Progenitor cell of endocrine pancreas (in vitro differentiated cells): ENCODE data around the gene ZMYND11. TPM values are rescaled to one million over a fixed set of nuclear protein-coding genes. Genes with fewer than 3 reads are reported as not detected.

Experiments used
- DNase-seq: peaks from one replicate; pipeline ENCODE4 v3.0.0; 2021; ENCODE audit warnings: low spot score; ENCODE audit not compliant: unreplicated experiment
- H3K27ac Mint-ChIP-seq: 2 replicates; pipeline ENCODE4 v1.8.0; 2021; ENCODE audit warnings: mild to moderate bottlenecking, moderate library complexity, mixed read lengths
- H3K27me3 Mint-ChIP-seq: 2 replicates; pipeline ENCODE4 v1.8.0; 2021; ENCODE audit warnings: mixed read lengths
- H3K36me3 Mint-ChIP-seq: 2 replicates; pipeline ENCODE4 v1.8.0; 2022; ENCODE audit warnings: mixed read lengths; ENCODE audit not compliant: insufficient read depth
- H3K4me1 Mint-ChIP-seq: 2 replicates; pipeline ENCODE4 v1.8.0; 2021; ENCODE audit warnings: low read depth, mixed read lengths
- H3K4me3 Mint-ChIP-seq: 2 replicates; pipeline ENCODE4 v1.8.0; 2021; ENCODE audit warnings: low read depth, mild to moderate bottlenecking, moderate library complexity, mixed read lengths
- H3K9me3 Mint-ChIP-seq: 2 replicates; pipeline ENCODE4 v1.8.0; 2021; ENCODE audit warnings: low read depth, mixed read lengths
- CTCF ChIP-seq: fragments of 200-600 bp; sonication (generic); IDR thresholded peaks from one replicate; pipeline ENCODE4 v1.5.0; 2021; ENCODE audit warnings: antibody characterized with exemption, mild to moderate bottlenecking; ENCODE audit not compliant: unreplicated experiment
- total RNA-seq: library from RNA; stranded (reverse); gene quantifications from 2 replicates; pipeline ENCODE4 v1.2.1, GENCODE V29; 2021

The ZMYND11 gene
- total RNA-seq, 1 donor from 2014 or later = 69.2 TPM

GRCh38 chr10:224571-224970 lies 89.3 kb downstream of the ZMYND11 start:
- Mint-ChIP-seq H3K27ac (no peak overlapping the region), H3K4me1 (no peaks in the 10 kb centered on the region), H3K9me3 (no peaks in the 10 kb centered on the region), H3K36me3 (no peaks in the 10 kb centered on the region), H3K27me3 (no peaks in the 10 kb centered on the region), H3K4me3 (no peak overlapping the region)
- no peak for DNase-seq
- TF ChIP-seq CTCF = no peak

- no peaks in the 10 kb centered on the region for H3K4me1 Mint-ChIP-seq
- DNase-seq = no peak
- no peaks in the 10 kb centered on the region for H3K36me3 Mint-ChIP-seq
- TF ChIP-seq CTCF = no peak
- no peak overlapping the region for H3K27ac Mint-ChIP-seq
- no peaks in the 10 kb centered on the region for H3K27me3 Mint-ChIP-seq
- H3K9me3 Mint-ChIP-seq = no peaks in the 10 kb centered on the region
- H3K4me3 Mint-ChIP-seq = no peak overlapping the region
Measured at GRCh38 chr10:226018-226417, 90.8 kb downstream of the ZMYND11 start.

GRCh38 chr10:227014-227413 lies 91.8 kb downstream of the ZMYND11 start:
- no peaks in the 10 kb centered on the region for H3K4me1 Mint-ChIP-seq

GRCh38 chr10:228366-228765 lies 93.1 kb downstream of the ZMYND11 start:
- no peak for TF ChIP-seq CTCF
- H3K36me3 Mint-ChIP-seq = no peaks in the 10 kb centered on the region
- H3K4me1 Mint-ChIP-seq = no peaks in the 10 kb centered on the region
- no peaks in the 10 kb centered on the region for H3K27me3 Mint-ChIP-seq
- no peaks in the 10 kb centered on the region for H3K9me3 Mint-ChIP-seq
- no peak for DNase-seq
- H3K27ac Mint-ChIP-seq = no peak overlapping the region
- no peak overlapping the region for H3K4me3 Mint-ChIP-seq

More at GRCh38 chr10:227014-227413, 91.8 kb downstream of the ZMYND11 start:
- H3K36me3 Mint-ChIP-seq = no peaks in the 10 kb centered on the region
- no peaks in the 10 kb centered on the region for H3K27me3 Mint-ChIP-seq
- no peak overlapping the region for H3K27ac Mint-ChIP-seq
- no peaks in the 10 kb centered on the region for H3K9me3 Mint-ChIP-seq
- H3K4me3 Mint-ChIP-seq = no peak overlapping the region
- TF ChIP-seq CTCF = no peak
- no peak for DNase-seq

GRCh38 chr10:230758-231157 lies 95.5 kb downstream of the ZMYND11 start:
- H3K4me1 Mint-ChIP-seq = no peaks in the 10 kb centered on the region

More at GRCh38 chr10:230758-231157, 95.5 kb downstream of the ZMYND11 start:
- Mint-ChIP-seq H3K27me3 (no peaks in the 10 kb centered on the region), H3K36me3 (no peaks in the 10 kb centered on the region), H3K4me3 (no peak overlapping the region), H3K9me3 (no peaks in the 10 kb centered on the region), H3K27ac (no peak overlapping the region)
- peak; percentile 48 for TF ChIP-seq CTCF
- DNase-seq = no peak
